Esophagus mucosa (tissue), 1 donor: Measurements from ENCODE around the gene ZNF580. TPM values are rescaled to one million over a fixed set of nuclear protein-coding genes. Genes with fewer than 3 reads are reported as not detected.

Experiments used
- ATAC-seq: fragments of 200-7000 bp; cut with Tn5 transposase; one replicate; pipeline ENCODE4 v1.9.1; 2020
- total RNA-seq: library from RNA; stranded (reverse); gene quantifications from one replicate; pipeline ENCODE4 v1.2.4, GENCODE V29; 2023
- donor health status: DM: yes; HTN: yes; CAD: no.

ZNF580 gene
- total RNA-seq, 1 donor from 2014 or later, result 13.5 TPM

DNA sequence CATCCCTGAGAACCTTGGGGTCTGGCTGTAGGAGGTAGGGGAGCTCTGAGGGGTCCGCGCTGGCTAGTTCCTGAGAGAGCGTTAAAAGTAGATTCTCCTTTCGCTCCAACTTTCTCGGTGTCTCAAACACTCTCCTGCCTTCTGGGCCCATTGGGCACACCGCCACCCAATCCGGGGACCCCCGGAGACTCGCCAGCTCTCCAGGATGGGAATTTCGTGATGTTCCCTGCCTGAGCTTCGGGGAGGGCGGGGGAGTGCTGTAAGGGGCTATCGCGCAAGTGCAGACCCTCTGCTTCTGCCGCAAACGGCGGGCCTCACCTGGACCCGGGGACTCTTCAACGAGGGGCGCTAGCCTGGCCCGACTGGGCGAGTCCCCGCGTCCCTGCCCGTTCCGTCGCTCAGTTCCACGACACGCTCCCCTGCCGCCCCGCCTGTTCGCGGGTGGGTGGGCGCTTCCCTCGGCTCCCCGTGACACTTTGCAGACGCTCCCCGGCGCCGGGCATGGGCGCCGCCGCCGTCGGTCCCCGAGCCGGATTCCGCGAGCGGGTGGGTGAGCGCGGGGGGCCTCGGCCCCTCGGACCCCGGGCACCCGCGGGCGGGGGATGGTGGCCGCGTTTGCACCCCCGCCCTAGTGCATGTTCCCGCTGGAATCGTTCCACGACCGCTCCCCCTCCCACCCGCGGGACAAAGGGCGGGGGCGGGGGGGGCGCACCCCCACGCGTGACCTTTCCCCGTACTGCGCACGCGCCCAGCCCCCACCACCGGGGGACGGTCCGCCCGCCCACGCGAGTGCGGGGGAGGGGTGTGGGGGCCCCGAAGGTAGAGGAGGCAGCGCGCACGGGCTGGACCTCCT is 7.2 kb downstream of the ZNF580 start, which contains the start of gene CCDC106:
Gene CCDC106, plus strand, starts transcription at position 481 of the 853 bp plus-strand sequence. CDS start 835 bp downstream, outside the sequence.
- ATAC-seq, result peak; percentile 21

GRCh38 chr19:55648585-55649267 is 7.9 kb downstream of the ZNF580 start:
- no peak for ATAC-seq

DNA sequence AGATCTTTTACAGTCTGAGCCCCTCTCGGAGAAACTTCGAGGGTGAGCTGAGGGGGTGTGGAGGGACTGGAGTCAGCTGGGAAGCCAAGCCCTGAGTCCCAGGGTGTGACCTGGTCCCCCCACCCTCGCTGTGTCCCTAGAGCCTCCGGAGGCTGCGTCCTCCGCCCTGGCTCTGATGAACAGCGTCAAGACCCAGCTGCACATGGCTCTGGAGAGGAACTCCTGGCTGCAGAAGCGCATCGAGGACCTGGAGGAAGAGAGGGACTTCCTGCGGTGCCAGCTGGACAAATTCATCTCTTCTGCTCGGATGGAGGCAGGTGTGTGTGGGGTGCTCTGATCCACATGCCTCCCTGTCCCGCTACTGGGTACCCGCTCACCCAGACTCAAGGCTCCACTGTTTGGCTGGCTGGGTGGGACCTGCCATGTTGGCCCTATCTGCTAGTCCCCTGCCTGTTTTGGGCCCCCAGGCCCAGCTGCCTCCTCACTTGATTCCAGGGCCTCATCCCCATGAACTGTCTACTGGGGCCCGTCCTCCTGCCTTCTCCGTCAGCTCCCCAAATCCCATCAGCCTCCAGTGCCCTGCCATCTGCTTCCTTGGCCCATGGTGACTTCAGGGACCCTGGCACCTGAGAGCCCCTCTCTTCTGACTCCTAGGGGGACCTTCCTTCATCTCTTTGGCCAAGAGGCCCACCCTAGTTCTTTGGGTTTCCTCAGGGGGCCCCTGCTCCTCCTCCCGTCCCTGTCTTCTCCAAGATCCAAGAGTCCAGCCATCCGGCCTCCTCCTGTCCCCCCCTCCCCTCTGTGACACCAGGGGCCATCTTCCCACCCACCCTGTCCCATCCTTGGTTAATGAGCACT is 8.7 kb downstream of the ZNF580 start:
- ATAC-seq, result no peak

- no peak for ATAC-seq
These were observed 9.3 kb downstream of the ZNF580 start for GRCh38 chr19:55650126-55650557.

DNA sequence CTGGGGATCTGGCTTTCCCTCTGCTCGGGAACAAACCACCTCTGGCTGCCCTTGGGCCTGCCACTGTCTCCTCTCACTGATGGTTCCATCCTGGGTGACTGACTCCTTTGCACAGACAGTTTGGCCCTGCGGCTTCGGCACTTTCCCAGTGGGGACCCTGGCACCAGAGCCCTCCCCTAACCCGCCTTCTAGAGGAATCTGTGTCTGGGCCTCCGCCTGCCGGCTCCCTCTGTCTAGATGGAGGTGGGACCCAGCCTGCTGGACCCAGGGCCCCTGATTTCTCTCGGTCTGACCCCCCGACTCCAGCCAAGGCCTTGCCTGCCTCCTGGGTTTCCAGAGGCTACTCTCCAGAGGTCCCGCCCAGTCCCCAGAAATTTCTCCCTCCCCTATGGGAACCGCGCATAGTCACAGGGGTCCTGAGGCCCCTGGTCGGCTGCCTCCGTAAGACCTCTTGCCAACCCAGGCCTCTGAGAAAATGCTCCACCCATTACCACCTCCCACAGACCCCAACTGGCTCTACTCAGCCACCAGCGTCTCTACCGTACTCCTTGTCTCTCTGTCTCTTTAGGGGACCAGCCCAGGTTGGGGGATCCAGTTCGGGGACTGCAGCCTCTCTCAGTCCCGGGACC is 9.9 kb downstream of the ZNF580 start:
- ATAC-seq, result no peak

- ATAC-seq, result no peak
These were observed 10.4 kb downstream of the ZNF580 start for GRCh38 chr19:55651236-55651635.

GRCh38 chr19:55652311-55653128 is 11.7 kb downstream of the ZNF580 start:
- no peak for ATAC-seq

DNA sequence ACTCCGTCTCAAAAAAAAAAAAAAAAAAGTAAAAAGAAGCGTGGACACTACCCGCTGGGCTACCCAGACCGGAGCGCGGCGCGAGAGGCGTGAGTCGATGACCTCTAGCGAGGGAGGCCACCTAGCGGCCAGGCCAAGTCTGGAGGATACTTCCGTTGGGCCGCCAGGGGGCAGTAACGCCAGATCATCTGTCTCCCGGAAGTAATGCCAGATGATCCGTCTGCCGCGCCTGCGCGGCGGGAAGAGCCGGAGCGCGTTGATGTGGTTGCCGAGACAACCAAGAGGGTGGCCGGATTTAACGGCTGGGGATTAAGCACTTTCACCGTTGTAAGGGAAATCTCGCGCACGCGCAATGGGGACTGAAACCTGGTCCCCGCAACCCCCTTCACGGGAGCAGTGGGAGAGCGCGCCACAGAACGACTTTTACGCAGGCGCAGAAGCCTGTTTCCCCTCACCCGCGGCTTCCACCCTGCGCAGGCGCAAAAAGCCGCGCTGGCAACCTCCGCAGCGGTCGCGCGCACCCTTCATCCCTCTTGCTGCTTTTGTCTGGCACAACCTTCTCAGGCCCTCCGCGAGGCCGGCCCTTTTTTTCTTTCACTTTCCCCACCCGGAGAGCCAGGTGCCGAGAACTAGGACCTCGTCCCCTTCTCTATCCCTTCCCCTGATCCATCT is 13.0 kb downstream of the ZNF580 start:
- peak; percentile 70 for ATAC-seq

GRCh38 chr19:55654323-55654867 is 13.6 kb downstream of the ZNF580 start:
- peak; percentile 84 for ATAC-seq

- ATAC-seq, result peak; percentile 71
These were observed 14.3 kb downstream of the ZNF580 start, which contains the start of gene U2AF2 for GRCh38 chr19:55654868-55655647. Gene U2AF2 (plus strand): TSS chr19:55655035. CDS start chr19:55655105, 70 bp downstream.

- ATAC-seq, result no peak
These were observed 14.8 kb downstream of the ZNF580 start for GRCh38 chr19:55655648-55656040.

GRCh38 chr19:55656552-55656951 is 15.8 kb downstream of the ZNF580 start:
- no peak for ATAC-seq

GRCh38 chr19:55656988-55657747 is 16.4 kb downstream of the ZNF580 start:
- no peak for ATAC-seq

DNA sequence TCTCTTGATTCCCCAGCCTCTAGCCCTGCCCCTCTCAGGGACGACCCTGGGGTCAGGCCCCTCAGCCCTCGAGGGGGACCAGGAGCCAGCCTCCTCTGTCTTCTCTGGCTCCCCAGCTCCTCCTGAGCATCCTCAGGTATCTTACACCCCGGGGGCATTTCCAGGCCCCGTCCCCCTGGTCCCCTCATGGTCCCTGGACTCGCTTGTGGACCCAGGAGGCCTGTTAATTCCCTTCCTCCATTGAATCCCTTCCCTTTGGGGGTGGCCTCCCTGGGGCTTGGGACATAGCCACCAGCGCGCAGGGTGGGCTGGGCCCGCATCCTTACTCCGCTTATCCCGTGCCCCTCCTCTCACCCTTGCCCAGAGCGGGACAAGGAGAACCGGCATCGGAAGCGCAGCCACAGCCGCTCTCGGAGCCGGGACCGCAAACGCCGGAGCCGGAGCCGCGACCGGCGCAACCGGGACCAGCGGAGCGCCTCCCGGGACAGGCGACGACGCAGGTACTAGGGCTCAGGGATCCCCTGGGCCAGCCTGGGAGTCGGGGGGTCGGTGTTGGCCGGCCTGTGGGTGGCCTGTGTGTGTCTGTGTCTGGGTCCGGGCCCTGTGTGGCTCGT is 18.2 kb downstream of the ZNF580 start:
- ATAC-seq, result no peak

GRCh38 chr19:55659822-55660221 is 19.0 kb downstream of the ZNF580 start:
- ATAC-seq, result no peak

- no peak for ATAC-seq
These were observed 19.6 kb downstream of the ZNF580 start for GRCh38 chr19:55660404-55660803.

DNA sequence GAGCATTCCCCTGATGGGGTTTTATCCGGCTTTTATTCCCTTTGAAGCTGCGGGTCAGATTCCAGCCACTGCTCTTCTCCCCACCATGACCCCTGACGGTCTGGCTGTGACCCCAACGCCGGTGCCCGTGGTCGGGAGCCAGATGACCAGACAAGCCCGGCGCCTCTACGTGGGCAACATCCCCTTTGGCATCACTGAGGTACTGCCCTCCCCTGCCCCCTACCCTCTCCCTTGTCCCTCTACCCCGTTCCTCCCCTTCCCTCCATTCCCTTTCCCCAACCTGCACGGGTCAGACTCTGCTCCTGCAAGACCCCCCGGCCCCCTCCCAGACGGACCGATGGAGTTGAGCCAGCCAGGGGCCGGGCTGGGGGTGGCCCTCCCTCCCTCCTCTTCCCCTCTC is 20.2 kb downstream of the ZNF580 start:
- no peak for ATAC-seq

DNA sequence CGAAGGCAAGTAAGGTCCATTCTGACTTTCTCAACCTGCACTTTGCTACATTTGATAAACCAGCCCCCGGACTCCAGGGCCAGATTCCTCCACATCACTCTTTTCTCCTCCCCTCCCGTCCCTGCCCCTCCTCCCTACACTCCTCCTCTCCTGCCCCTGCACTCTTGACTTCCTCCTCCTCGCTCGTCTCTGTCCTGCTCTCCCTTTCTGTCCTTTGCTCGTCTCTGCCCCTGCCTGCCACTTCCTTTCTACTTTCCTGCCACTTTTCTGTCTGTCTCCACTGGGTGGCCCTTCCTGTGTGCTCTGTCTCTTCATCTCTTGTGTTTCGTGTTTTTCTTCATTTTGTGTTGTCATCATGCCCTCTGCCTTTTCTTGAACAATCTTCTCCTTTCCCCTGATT is 21.0 kb downstream of the ZNF580 start:
- no peak for ATAC-seq
